ENCODE data around the gene CYP2C19.
"Not testable (repeated sequence)": the region's sequence is repeated elsewhere in the genome, so short reads cannot be mapped to it uniquely, and the experiment has no call there.

CYP2C19 gene

GRCh38 chr10:94878649-94879048 is 116.2 kb downstream of the CYP2C19 start:
- TF ChIP-seq CTCF (IDR thresholded peaks at IDR 0.05; ENCODE audit: low read depth, low read length), result no peak
- H3K4me3 ChIP-seq (ENCODE audit: low read depth, low read length), result no peak overlapping the region

- no peak for TF ChIP-seq CTCF (IDR thresholded peaks at IDR 0.05; ENCODE audit: low read depth, low read length)
- H3K4me3 ChIP-seq (ENCODE audit: low read depth, low read length), result no peak overlapping the region
Observed at GRCh38 chr10:94879214-94879613, 116.7 kb downstream of the CYP2C19 start.

GRCh38 chr10:94889123-94889522 is 126.6 kb downstream of the CYP2C19 start:
- no peak for TF ChIP-seq CTCF (IDR thresholded peaks at IDR 0.05; ENCODE audit: low read depth, low read length)
- H3K4me3 ChIP-seq (ENCODE audit: low read depth, low read length), result no peak overlapping the region

- no peak overlapping the region for H3K4me3 ChIP-seq (ENCODE audit: low read depth, low read length)
- no peak for TF ChIP-seq CTCF (IDR thresholded peaks at IDR 0.05; ENCODE audit: low read depth, low read length)
Observed at GRCh38 chr10:94890264-94891022, 128.0 kb downstream of the CYP2C19 start.

GRCh38 chr10:94898414-94898813 is 135.9 kb downstream of the CYP2C19 start:
- not testable (repeated sequence) for H3K4me3 ChIP-seq (ENCODE audit: low read depth, low read length)

GRCh38 chr10:94902080-94902479 is 139.6 kb downstream of the CYP2C19 start:
- no peak overlapping the region for H3K4me3 ChIP-seq (ENCODE audit: low read depth, low read length)
- TF ChIP-seq CTCF (IDR thresholded peaks at IDR 0.05; ENCODE audit: low read depth, low read length), result no peak

GRCh38 chr10:94902570-94902969 is 140.1 kb downstream of the CYP2C19 start:
- no peak overlapping the region for H3K4me3 ChIP-seq (ENCODE audit: low read depth, low read length)
- no peak for TF ChIP-seq CTCF (IDR thresholded peaks at IDR 0.05; ENCODE audit: low read depth, low read length)

Data from WI38 (cell line).